Neural cell (in vitro differentiated cells): Measurements from ENCODE around the gene TRPV5. TPM values are rescaled to one million over a fixed set of nuclear protein-coding genes. Genes with fewer than 3 reads are reported as not detected.

Experiments
- H2AFZ ChIP-seq: fragments of 200-600, 300-800 bp; sonication (generic), shearing (Covaris generic); 2 replicates; pipeline ENCODE4 v1.6.0; 2014; ENCODE audit warnings: low read depth, mild to moderate bottlenecking, antibody characterized with exemption, low read length, moderate library complexity
- H3F3A ChIP-seq: fragments of 200-600 bp; shearing (Covaris generic); 2 replicates; pipeline ENCODE4 v1.6.1; 2016; ENCODE audit warnings: mild to moderate bottlenecking, moderate library complexity, mixed read lengths, antibody characterized with exemption, low read length; ENCODE audit not compliant: insufficient read depth, poor library complexity, severe bottlenecking
- H3K27ac ChIP-seq: fragments of 200-600, 300-800 bp; sonication (generic), shearing (Covaris generic); 2 replicates; pipeline ENCODE4 v1.5.1; 2014; ENCODE audit warnings: mild to moderate bottlenecking, low read length, moderate library complexity
- H3K27me3 ChIP-seq: fragments of 300-800, 200-600 bp; sonication (generic), shearing (Covaris generic); 2 replicates; pipeline ENCODE4 v1.6.0; 2014; ENCODE audit warnings: mild to moderate bottlenecking, low read depth, low read length, moderate library complexity; ENCODE audit not compliant: insufficient read depth
- H3K36me3 ChIP-seq: fragments of 300-800, 200-600 bp; sonication (generic), shearing (Covaris generic); 2 replicates; pipeline ENCODE4 v1.5.1; 2014; ENCODE audit warnings: mild to moderate bottlenecking, antibody characterized with exemption, low read length, moderate library complexity; ENCODE audit not compliant: insufficient read depth
- H3K4me2 ChIP-seq: fragments of 300-800, 200-600 bp; sonication (generic), shearing (Covaris generic); 2 replicates; pipeline ENCODE4 v1.6.0; 2014; ENCODE audit warnings: mild to moderate bottlenecking, low read length
- H3K4me3 ChIP-seq: fragments of 300-800, 200-600 bp; sonication (generic), shearing (Covaris generic); 2 replicates; pipeline ENCODE4 v1.5.1; 2014; ENCODE audit warnings: mild to moderate bottlenecking, low read length, moderate library complexity
- H3K79me2 ChIP-seq: fragments of 200-600 bp; shearing (Covaris generic); replicated peaks from 2 replicates; pipeline ENCODE4 v1.6.0; 2014; ENCODE audit warnings: mild to moderate bottlenecking, low read length, moderate library complexity; ENCODE audit not compliant: insufficient read depth
- H3K9ac ChIP-seq: fragments of 300-800, 200-600 bp; sonication (generic), shearing (Covaris generic); 2 replicates; pipeline ENCODE4 v1.6.1; 2016; ENCODE audit warnings: mild to moderate bottlenecking, low read length, mixed read lengths
- H3K9me2 ChIP-seq: fragments of 200-600 bp; shearing (Covaris generic); 2 replicates; pipeline ENCODE4 v1.6.1; 2016; ENCODE audit warnings: mild to moderate bottlenecking, low read length, mixed read lengths; ENCODE audit not compliant: insufficient read depth
- H3K9me3 ChIP-seq: fragments of 200-600, 300-800 bp; sonication (generic), shearing (Covaris generic); 2 replicates; pipeline ENCODE4 v1.6.1; 2016; ENCODE audit warnings: mild to moderate bottlenecking, mixed run types, low read length, moderate library complexity, mixed read lengths
- H4K20me1 ChIP-seq: fragments of 200-600 bp; shearing (Covaris generic); 2 replicates; pipeline ENCODE4 v1.6.1; 2016; ENCODE audit warnings: mild to moderate bottlenecking, mixed run types; ENCODE audit not compliant: insufficient read depth
- EP300 ChIP-seq: fragments of 450-650 bp; conservative IDR thresholded peaks from 2 replicates; pipeline ENCODE4 v1.6.1; 2014; ENCODE audit warnings: antibody characterized with exemption, mild to moderate bottlenecking, moderate library complexity; ENCODE audit not compliant: poor library complexity, severe bottlenecking
- EZH2 ChIP-seq: fragments of 200-600, 300-800 bp; shearing (Covaris generic), sonication (generic); IDR thresholded peaks from 2 replicates; pipeline ENCODE4 v1.6.1; 2014; ENCODE audit warnings: antibody characterized with exemption, low read length, borderline replicate concordance, mild to moderate bottlenecking; ENCODE audit not compliant: insufficient read depth, poor library complexity, severe bottlenecking
- MXI1 ChIP-seq: fragments of 450-650 bp; conservative IDR thresholded peaks from 2 replicates; pipeline ENCODE4 v1.6.1; 2014; ENCODE audit warnings: antibody characterized with exemption, mild to moderate bottlenecking; ENCODE audit not compliant: poor library complexity, severe bottlenecking
- POLR2AphosphoS5 ChIP-seq: IDR thresholded peaks from 2 replicates; pipeline ENCODE4 v1.6.1; 2012
- RAD21 ChIP-seq: fragments of 450-650 bp; conservative IDR thresholded peaks from 2 replicates; pipeline ENCODE4 v1.6.1; 2014; ENCODE audit warnings: antibody characterized with exemption, mild to moderate bottlenecking, moderate library complexity
- REST ChIP-seq: IDR thresholded peaks from 2 replicates; pipeline ENCODE4 v1.6.1; 2012; ENCODE audit warnings: borderline replicate concordance
- SMC3 ChIP-seq: fragments of 450-650 bp; conservative IDR thresholded peaks from 2 replicates; pipeline ENCODE4 v1.6.1; 2014; ENCODE audit warnings: antibody characterized with exemption, mild to moderate bottlenecking, moderate library complexity; ENCODE audit not compliant: poor library complexity
- TAF1 ChIP-seq: IDR thresholded peaks from 2 replicates; pipeline ENCODE4 v1.6.1; 2012; ENCODE audit warnings: low read depth
- polyA plus RNA-seq: library from polyadenylated mRNA; depleted of rRNA; stranded (reverse); fragments of >200 nt; gene quantifications from 2 replicates; pipeline ENCODE4 v1.2.3, GENCODE V29; 2014
- TF ChIP-seq, protein P1 (sequence below): fragments of 450-650 bp; IDR thresholded peaks from 2 replicates; pipeline ENCODE4 v1.5.1; 2014; ENCODE audit warnings: antibody characterized with exemption, mild to moderate bottlenecking, moderate library complexity; ENCODE audit not compliant: poor library complexity, severe bottlenecking

TRPV5 gene
- polyA plus RNA-seq, 1 donor from 2014 or later, result not detected

DNA sequence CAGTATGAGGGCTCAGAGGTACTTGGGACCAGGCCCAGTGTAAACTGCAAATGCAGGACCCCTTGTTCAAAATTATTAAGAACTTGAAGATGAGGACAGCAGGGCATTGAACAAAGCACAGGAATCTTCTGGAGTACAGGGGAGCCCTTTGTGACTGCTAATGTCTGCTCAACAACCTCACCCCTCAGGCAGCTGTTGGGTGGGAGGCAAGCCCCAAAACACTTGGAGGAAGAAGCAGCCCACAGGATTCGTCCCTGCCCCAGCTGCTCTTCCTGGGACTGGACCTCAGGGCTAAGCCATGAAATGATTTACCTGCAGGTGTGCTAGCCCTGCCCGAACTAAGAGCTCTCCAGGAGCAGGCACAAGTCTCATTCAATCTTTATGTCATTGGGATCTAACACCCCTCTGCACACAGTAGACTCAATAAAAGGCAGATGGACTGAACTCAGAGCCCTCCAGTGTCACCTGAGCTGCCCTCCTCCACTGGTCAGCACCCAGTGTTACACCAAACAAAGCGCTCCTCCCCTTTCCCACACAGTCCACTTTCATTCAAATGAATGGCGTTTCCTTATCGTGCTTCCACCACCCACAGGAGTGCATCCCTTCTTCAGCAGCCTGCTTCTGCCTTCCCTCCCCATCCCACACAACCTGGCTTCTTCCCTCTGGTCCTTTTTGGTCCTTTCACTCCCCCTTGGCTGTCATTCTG is 1.0 kb downstream of the TRPV5 start:
- no peaks in the 10 kb centered on the region for H3K9me3 ChIP-seq
- H2AFZ ChIP-seq, result no peak overlapping the region
- no peaks in the 10 kb centered on the region for H3K79me2 ChIP-seq
- H3K27me3 ChIP-seq, result no peaks in the 10 kb centered on the region
- no peaks in the 10 kb centered on the region for H3K9me2 ChIP-seq
- H3K4me3 ChIP-seq, result no peak overlapping the region
- H3K27ac ChIP-seq, result no peak overlapping the region
- no peaks in the 10 kb centered on the region for H4K20me1 ChIP-seq
- no peaks in the 10 kb centered on the region for H3F3A ChIP-seq
- H3K36me3 ChIP-seq, result no peaks in the 10 kb centered on the region
- TF ChIP-seq MXI1 (no peak), EP300 (no peak), POLR2AphosphoS5 (no peak), RAD21 (no peak), REST (no peak), SMC3 (no peak), EZH2 (no peak), TAF1 (no peak)
- TF ChIP-seq, protein P1, sequence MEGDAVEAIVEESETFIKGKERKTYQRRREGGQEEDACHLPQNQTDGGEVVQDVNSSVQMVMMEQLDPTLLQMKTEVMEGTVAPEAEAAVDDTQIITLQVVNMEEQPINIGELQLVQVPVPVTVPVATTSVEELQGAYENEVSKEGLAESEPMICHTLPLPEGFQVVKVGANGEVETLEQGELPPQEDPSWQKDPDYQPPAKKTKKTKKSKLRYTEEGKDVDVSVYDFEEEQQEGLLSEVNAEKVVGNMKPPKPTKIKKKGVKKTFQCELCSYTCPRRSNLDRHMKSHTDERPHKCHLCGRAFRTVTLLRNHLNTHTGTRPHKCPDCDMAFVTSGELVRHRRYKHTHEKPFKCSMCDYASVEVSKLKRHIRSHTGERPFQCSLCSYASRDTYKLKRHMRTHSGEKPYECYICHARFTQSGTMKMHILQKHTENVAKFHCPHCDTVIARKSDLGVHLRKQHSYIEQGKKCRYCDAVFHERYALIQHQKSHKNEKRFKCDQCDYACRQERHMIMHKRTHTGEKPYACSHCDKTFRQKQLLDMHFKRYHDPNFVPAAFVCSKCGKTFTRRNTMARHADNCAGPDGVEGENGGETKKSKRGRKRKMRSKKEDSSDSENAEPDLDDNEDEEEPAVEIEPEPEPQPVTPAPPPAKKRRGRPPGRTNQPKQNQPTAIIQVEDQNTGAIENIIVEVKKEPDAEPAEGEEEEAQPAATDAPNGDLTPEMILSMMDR, result no peak
- H3K4me2 ChIP-seq, result no peak overlapping the region
- H3K9ac ChIP-seq, result no peak overlapping the region

DNA sequence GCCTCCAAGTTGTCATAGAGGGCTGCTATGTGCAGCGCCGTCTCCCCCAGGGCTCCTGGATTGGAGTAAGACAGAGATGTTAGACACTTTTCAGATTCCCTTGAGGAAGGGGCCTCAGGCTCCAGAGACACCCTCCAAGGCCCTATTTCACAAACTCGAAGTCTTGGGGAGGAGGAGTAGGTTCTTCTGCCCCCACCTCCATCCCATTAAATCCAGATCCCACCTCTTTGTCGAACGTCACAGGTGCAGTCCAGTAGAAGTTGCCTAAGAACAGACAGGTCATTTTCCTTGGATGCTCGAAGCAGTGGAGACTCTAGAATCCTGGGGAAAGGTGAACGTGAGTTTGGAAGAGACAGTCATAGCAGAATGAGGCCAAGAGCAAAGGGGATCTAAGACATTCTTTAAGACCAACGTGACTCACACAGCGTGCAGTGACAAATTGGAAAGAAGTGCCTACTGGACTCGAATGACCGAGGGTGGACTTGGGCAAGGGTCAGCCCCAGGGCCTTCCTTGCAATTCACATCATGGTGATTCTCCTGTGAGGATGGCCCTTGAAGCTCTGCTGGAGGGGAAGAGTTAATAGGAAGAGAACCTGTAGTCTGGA is 3.3 kb downstream of the TRPV5 start:
- no peak overlapping the region for H2AFZ ChIP-seq
- no peaks in the 10 kb centered on the region for H3K9me2 ChIP-seq
- H3K27ac ChIP-seq, result no peak overlapping the region
- TF ChIP-seq REST, result no peak
- TF ChIP-seq MXI1, result no peak
- no peak for TF ChIP-seq RAD21
- no peak for TF ChIP-seq TAF1
- no peak for TF ChIP-seq SMC3
- H3K36me3 ChIP-seq, result no peaks in the 10 kb centered on the region
- H3K79me2 ChIP-seq, result no peaks in the 10 kb centered on the region
- no peaks in the 10 kb centered on the region for H4K20me1 ChIP-seq
- H3F3A ChIP-seq, result no peaks in the 10 kb centered on the region
- H3K9ac ChIP-seq, result no peak overlapping the region
- H3K9me3 ChIP-seq, result no peaks in the 10 kb centered on the region
- no peak overlapping the region for H3K4me3 ChIP-seq
- no peak overlapping the region for H3K4me2 ChIP-seq
- H3K27me3 ChIP-seq, result no peaks in the 10 kb centered on the region
